Measurements from ENCODE around the gene CIB2. TPM values are rescaled to one million over a fixed set of nuclear protein-coding genes. Genes with fewer than 3 reads are reported as not detected.
A peak's percentile ranks its signal among the peaks of the same experiment; 100 is the strongest.
"Not testable (repeated sequence)": the region's sequence is repeated elsewhere in the genome, so short reads cannot be mapped to it uniquely, and the experiment has no call there.

The CIB2 gene
- total RNA-seq, 1 donor from 2014 or later = 2.2 TPM

DNA sequence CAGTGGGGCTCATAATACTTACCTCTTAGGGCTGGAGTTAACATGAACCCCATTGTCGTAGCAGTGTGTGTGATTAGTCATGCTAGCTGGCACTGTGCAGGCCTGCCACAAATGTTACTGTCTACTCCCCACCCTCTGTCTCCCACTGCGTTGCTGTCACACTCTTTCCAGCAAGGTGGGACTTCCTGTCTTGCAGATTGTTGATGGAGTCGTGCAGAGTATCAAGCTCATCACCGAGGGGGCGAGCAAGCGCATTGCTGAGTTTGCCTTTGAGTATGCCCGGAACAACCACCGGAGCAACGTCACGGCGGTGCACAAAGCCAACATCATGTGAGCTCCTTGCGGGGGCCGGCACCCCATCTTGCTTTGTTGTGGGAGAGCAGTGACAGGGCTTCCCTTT lies 30.8 kb upstream of the CIB2 start:
- DNase-seq (ENCODE audit: low spot score) = no peak
- no peaks in the 10 kb centered on the region for H3K27me3 Mint-ChIP-seq (ENCODE audit: low read depth)
- H3K9me3 Mint-ChIP-seq = no peaks in the 10 kb centered on the region
- intact Hi-C loops (cut with micrococcal nuclease) = no loop called here
- H3K4me3 Mint-ChIP-seq (ENCODE audit: low read depth) = no peak overlapping the region
- peaks cover 75% of the 10 kb centered on the region for H3K36me3 Mint-ChIP-seq (ENCODE audit: low read depth)
- no peak overlapping the region for H3K27ac Mint-ChIP-seq
- H3K4me1 Mint-ChIP-seq (ENCODE audit: low read depth) = peaks cover 8% of the 10 kb centered on the region

DNA sequence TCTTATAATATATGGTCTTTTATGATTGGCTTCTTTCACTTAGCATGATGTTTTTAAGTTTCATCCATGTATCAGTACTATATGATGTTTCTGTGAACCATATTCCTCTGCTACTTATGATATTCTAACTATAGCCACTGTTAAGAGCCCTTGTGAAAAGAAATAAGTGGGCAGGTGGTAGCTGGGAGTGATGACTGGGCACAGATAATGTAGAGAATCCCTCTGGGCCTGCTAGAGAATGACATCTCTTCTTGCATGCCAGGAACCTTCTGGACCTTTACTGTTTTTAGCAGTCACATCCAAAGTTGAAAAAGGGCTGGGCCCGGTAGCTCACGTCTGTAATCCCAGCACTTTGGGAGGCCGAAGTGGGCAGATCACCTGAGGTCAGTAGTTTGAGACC lies 28.1 kb upstream of the CIB2 start:
- H3K9me3 Mint-ChIP-seq = no peaks in the 10 kb centered on the region
- intact Hi-C loops (cut with micrococcal nuclease) = loop anchor here (10.0 kb wide), 1 partner anchor 275 kb away; the partner anchor contains the start of gene IREB2
- peaks cover 64% of the 10 kb centered on the region for H3K36me3 Mint-ChIP-seq (ENCODE audit: low read depth)
- no peak for DNase-seq (ENCODE audit: low spot score)
- no peak overlapping the region for H3K27ac Mint-ChIP-seq
- no peaks in the 10 kb centered on the region for H3K27me3 Mint-ChIP-seq (ENCODE audit: low read depth)
- H3K4me1 Mint-ChIP-seq (ENCODE audit: low read depth) = no peaks in the 10 kb centered on the region
- no peak overlapping the region for H3K4me3 Mint-ChIP-seq (ENCODE audit: low read depth)

DNA sequence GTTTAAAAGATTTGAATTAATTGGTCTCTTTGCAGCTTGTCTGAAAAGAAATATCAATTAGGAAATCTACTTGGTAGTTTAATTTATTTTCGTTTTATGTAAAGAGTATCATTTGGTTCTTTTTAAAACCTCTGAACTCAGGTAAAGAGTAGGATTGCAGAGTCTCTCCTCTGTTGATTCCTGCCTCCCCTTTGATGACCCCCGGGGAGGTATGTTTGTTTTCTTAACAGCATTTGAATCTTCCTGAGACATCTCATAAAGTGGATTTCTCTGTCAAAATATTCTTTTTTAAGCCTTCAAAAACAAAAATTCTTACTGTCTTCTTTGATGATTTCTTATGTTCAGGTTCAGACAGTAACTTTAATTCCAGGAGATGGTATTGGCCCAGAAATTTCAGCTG lies 26.0 kb upstream of the CIB2 start:
- H3K27ac Mint-ChIP-seq = no peak overlapping the region
- DNase-seq (ENCODE audit: low spot score) = no peak
- H3K9me3 Mint-ChIP-seq = no peaks in the 10 kb centered on the region
- H3K4me3 Mint-ChIP-seq (ENCODE audit: low read depth) = no peak overlapping the region
- no peaks in the 10 kb centered on the region for H3K27me3 Mint-ChIP-seq (ENCODE audit: low read depth)
- intact Hi-C loops (cut with micrococcal nuclease) = loop anchor here (10.0 kb wide), 1 partner anchor 278 kb away; the partner anchor contains the start of gene IREB2
- H3K36me3 Mint-ChIP-seq (ENCODE audit: low read depth) = peaks cover 59% of the 10 kb centered on the region
- peaks cover 8% of the 10 kb centered on the region for H3K4me1 Mint-ChIP-seq (ENCODE audit: low read depth)

DNA sequence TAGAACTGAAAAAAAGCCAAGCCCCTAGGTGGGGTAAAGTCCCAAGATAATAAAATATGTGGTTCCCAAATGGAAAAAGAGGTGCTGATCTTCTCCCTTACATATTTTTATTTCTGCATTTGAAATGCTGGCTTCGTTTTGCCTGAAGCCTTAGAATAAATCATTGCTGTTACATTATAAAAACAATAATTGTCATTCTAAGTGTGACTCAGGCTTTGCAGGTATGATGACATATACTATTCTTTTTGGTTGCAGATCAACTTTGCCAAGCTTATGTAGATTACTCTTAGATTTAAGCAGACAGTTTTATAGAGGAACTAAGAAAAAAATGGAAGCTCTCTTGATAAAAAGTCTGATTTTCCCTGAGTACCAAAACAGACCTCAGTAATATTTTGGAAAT lies 25.4 kb upstream of the CIB2 start:
- no peaks in the 10 kb centered on the region for H3K27me3 Mint-ChIP-seq (ENCODE audit: low read depth)
- no peak overlapping the region for H3K27ac Mint-ChIP-seq
- no peaks in the 10 kb centered on the region for H3K9me3 Mint-ChIP-seq
- peaks cover 53% of the 10 kb centered on the region for H3K36me3 Mint-ChIP-seq (ENCODE audit: low read depth)
- intact Hi-C loops (cut with micrococcal nuclease) = loop anchor here (10.0 kb wide), 1 partner anchor 278 kb away; the partner anchor contains the start of gene IREB2
- no peak for DNase-seq (ENCODE audit: low spot score)
- H3K4me1 Mint-ChIP-seq (ENCODE audit: low read depth) = peaks cover 8% of the 10 kb centered on the region
- no peak overlapping the region for H3K4me3 Mint-ChIP-seq (ENCODE audit: low read depth)

DNA sequence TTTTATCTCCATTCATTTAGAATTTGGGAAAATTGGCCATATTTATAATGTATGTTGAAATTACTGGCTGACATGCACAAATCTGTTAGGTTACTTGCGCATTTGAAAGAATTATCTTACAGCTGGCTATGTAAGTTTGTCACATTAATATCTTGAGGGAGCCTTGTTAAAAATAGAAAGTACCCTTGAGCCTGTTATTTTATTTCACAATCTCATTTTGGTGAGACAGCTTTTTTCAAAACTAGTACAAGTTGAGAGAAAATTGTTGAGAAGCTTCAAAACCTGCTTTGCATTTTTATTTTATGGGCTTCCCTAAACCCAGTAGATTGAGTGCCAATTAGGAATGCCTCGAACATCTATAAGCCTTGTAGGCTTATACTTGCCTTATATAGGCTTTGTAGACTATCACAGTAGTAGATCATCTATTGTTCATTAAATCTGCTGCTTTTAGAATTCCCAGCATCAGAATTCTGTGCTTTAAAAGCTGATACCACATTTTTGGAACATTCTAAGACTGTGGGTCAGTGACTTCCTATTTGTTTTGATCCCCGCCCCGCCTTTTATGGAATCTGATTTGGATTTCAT lies 24.2 kb upstream of the CIB2 start:
- H3K27ac Mint-ChIP-seq = no peak overlapping the region
- intact Hi-C loops (cut with micrococcal nuclease) = loop anchor here (10.0 kb wide), 1 partner anchor 279 kb away; the partner anchor contains the start of gene IREB2
- H3K4me1 Mint-ChIP-seq (ENCODE audit: low read depth) = peaks cover 14% of the 10 kb centered on the region
- H3K4me3 Mint-ChIP-seq (ENCODE audit: low read depth) = no peak overlapping the region
- H3K36me3 Mint-ChIP-seq (ENCODE audit: low read depth) = peaks cover 52% of the 10 kb centered on the region
- no peaks in the 10 kb centered on the region for H3K27me3 Mint-ChIP-seq (ENCODE audit: low read depth)
- no peaks in the 10 kb centered on the region for H3K9me3 Mint-ChIP-seq
- no peak for DNase-seq (ENCODE audit: low spot score)

DNA sequence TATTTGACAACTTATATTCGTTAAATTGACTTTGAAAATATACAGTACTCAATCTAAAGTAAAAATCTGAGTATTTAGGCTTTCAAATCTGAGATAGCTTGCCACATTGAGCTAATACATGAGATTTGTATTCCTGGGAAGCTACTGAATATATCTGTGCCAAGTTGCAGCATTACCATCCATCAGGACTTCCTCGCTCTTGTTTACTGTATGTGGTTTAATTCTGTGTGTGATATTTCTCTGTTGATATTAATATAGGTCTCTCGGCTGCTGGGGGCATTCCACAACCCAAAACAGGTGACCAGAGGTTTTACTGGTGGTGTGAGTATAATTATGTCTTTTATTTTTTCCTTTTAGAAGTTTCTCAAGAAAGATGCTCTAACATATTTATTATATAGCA lies 23.7 kb upstream of the CIB2 start:
- Mint-ChIP-seq H3K27ac (no peak overlapping the region), H3K4me3 (ENCODE audit: low read depth) (no peak overlapping the region), H3K36me3 (ENCODE audit: low read depth) (peaks cover 50% of the 10 kb centered on the region), H3K27me3 (ENCODE audit: low read depth) (no peaks in the 10 kb centered on the region), H3K9me3 (no peaks in the 10 kb centered on the region), H3K4me1 (ENCODE audit: low read depth) (peaks cover 19% of the 10 kb centered on the region)
- intact Hi-C loops (cut with micrococcal nuclease) = loop anchor here (10.0 kb wide), 1 partner anchor 280 kb away; the partner anchor contains the start of gene IREB2
- no peak for DNase-seq (ENCODE audit: low spot score)

DNA sequence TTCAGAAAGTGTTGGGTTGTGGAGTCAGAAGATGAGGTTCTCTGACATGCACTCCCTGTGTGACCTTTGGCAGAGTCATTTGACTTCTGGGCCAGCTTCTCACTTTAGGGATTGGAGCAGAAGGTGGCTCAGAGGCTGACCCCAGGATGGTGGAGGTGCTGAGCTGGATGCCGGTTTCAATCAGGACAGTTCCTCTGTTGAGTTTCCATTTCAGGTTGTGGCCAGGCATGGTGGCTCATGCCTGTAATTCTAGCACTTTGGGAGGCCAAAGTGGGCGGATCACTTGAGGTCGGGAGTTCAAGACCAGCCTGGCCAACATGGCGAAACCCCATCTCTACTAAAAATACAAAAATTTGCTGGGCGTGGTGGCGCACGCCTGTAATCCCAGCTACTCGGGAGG lies 19.8 kb upstream of the CIB2 start:
- not testable (repeated sequence) for H3K9me3 Mint-ChIP-seq; DNase-seq (ENCODE audit: low spot score); H3K27me3 Mint-ChIP-seq (ENCODE audit: low read depth)
- Mint-ChIP-seq H3K27ac (peak overlapping the region; percentile 7), H3K36me3 (ENCODE audit: low read depth) (peaks cover 25% of the 10 kb centered on the region), H3K4me1 (ENCODE audit: low read depth) (peaks cover 39% of the 10 kb centered on the region), H3K4me3 (ENCODE audit: low read depth) (peak overlapping the region; percentile 93)
- intact Hi-C loops (cut with micrococcal nuclease) = loop anchor here (10.0 kb wide), 1 partner anchor 284 kb away; the partner anchor contains the start of gene IREB2

DNA sequence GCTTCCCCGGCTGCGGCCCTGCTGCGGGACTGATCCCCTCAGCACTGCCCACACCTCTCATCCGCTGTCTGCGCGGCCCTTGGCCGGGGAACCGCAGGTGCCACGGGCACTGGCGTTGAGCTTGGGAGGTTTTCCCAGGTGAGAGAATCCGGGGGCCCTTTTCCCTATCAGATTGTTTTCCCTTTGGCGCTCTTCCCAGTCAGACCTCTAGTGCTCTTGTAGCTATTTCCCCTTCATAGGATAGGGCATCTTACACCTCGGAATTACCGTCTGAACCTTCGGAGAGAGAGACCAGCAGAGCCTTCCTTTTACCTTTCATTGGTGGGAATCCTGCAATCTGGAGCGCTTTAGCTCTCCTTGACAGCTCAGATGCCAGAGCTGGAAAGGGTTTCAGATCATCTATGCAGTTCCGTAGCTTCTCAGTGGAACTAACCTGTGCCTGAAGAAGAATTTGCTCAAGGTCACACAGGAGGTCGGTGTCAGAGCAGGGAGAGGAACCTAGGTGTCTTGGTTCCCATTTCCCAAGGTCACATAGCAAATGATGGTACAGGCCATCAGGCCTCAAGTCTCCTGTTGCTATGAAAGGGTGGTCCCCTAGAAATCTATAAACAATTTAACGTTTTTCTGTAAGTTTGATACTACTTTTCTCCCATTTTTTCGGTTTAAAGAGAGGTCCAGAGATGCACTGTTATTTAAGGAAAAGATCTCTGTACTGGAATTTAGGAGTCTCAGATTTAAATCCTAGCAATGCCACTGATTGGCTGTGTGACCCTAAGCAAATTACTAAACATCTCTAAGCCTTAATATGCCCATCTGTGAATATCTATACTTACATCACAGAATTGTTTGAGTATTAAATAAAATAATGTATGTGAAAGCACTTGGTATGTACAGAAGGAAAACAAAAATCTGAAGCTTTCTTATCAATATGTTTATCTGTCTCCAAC lies 18.8 kb upstream of the CIB2 start:
- no peak for DNase-seq (ENCODE audit: low spot score)
- Mint-ChIP-seq H3K36me3 (ENCODE audit: low read depth) (peaks cover 20% of the 10 kb centered on the region), H3K27me3 (ENCODE audit: low read depth) (no peaks in the 10 kb centered on the region), H3K9me3 (no peaks in the 10 kb centered on the region), H3K27ac (peak overlapping the region; percentile 81), H3K4me1 (ENCODE audit: low read depth) (peaks cover 39% of the 10 kb centered on the region), H3K4me3 (ENCODE audit: low read depth) (peak overlapping the region; percentile 93)
- intact Hi-C loops (cut with micrococcal nuclease) = loop anchor here (1.0 to 10.0 kb wide), 3 partner anchors 19 to 285 kb away; partner anchors contain the start of genes CIB2 and IREB2

DNA sequence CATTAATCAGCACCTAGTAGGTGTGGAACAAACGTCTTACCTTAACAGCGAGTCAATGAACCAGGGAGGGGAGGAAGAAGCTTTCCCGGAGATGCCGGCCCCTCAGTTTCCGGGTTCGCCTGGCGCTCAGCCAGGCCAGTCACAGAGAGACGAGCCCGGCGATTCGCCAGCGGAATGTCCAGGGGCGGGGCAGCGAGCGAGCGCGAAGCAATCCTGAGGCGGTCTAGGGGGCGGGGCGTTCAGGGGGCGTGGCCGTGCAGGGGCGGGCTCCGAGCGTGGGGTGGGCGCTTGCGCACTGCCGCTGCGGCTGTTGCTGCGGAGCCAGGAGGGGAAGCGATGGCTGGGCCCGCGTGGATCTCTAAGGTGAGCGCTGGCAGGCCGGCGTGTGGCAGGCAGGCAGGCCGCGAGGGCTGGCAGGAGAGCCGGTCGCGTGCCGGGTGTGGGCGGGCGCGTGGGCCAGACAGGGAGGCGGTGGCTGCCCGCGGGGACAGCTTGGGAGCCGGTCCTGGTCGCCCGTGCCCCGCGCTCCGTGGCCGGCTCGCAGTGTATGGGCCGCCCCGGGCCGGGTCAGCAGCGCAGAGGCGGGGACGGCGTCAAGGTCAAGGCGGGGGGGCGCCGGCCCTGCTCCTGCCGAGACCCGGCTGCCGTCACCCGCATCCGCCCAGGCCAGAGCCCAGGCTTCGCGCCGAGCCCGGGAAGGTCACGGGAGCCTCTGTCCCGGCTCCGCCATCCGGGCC lies 18.0 kb upstream of the CIB2 start, which contains the start of gene IDH3A:
Gene IDH3A, plus strand, starts transcription at position 295 of the 737 bp plus-strand sequence. Its CDS starts 42 bp downstream, at position 337.
- H3K4me3 Mint-ChIP-seq (ENCODE audit: low read depth) = peak within 1 kb of the TSS; percentile 93
- peak; percentile 98 for DNase-seq (ENCODE audit: low spot score)
- H3K9me3 Mint-ChIP-seq = no peaks in the 10 kb centered on the region
- peak within 1 kb of the TSS; percentile 84 for H3K27ac Mint-ChIP-seq
- intact Hi-C loops (cut with micrococcal nuclease) = loop anchor here (1.0 to 2.0 kb wide), 2 partner anchors 18 to 36 kb away; partner anchors contain the start of gene CIB2
- H3K4me1 Mint-ChIP-seq (ENCODE audit: low read depth) = peaks cover 39% of the 10 kb centered on the region
- H3K27me3 Mint-ChIP-seq (ENCODE audit: low read depth) = no peaks in the 10 kb centered on the region
- H3K36me3 Mint-ChIP-seq (ENCODE audit: low read depth) = peaks cover 20% of the 10 kb centered on the region

DNA sequence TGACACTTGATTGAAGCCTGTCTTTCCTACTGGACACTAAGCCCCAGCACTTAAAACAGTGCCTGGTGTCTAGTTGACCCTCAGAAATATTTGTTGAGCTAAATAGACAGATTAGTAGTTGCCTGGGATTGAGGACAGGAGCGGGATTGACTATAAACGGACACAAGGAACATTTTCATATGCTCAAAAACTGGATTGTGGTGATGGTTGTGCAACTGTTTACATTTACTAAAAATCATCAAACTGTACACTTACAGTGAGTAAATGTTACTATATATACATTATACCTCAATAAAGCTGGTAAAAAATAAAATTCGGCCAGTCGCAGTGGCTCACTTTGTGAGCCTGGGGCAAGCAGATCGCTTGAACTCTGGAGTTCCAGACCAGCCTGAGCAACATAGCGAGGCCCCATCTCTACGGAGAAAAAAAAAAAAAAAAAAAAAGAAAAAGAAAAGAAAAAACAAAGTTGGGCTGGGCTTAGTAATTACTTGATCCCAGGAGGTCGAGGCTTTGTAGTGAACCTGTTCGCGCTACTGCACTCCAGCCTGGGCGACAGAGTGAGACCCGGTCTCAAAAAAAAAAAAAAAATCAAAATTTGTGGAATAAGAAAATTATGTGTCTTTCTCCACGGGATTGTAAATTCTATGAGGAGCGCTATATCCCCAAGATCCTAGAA lies 17.3 kb upstream of the CIB2 start:
- Mint-ChIP-seq H3K4me1 (ENCODE audit: low read depth) (peaks cover 39% of the 10 kb centered on the region), H3K27me3 (ENCODE audit: low read depth) (no peaks in the 10 kb centered on the region), H3K36me3 (ENCODE audit: low read depth) (peaks cover 20% of the 10 kb centered on the region), H3K4me3 (ENCODE audit: low read depth) (peak overlapping the region; percentile 93), H3K9me3 (no peaks in the 10 kb centered on the region), H3K27ac (peak overlapping the region; percentile 84)
- intact Hi-C loops (cut with micrococcal nuclease) = loop anchor here (1.0 to 2.0 kb wide), 2 partner anchors 17 to 36 kb away; partner anchors contain the start of gene CIB2
- no peak for DNase-seq (ENCODE audit: low spot score)

DNA sequence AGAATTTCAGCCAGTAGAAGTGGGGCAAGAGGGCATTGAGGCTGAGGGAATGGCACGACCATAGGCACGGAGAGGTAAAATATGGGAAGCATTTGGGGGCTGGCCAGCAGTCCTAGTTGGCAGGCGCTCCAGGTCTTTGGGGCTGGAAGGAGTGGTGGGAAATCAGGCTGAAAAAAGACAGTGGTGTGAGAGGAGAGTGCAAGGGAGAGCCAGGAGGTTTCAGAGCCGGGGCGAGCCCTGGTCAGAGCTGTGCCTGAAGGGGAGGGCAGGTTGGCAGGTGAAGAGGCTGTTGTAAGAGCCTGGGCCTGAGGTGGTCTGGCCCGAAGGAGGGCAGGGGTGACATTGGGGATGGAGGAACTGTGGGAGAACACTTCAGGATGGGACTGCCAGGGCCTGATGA lies 16.3 kb upstream of the CIB2 start:
- intact Hi-C loops (cut with micrococcal nuclease) = no loop called here
- no peak overlapping the region for H3K27ac Mint-ChIP-seq
- no peaks in the 10 kb centered on the region for H3K9me3 Mint-ChIP-seq
- H3K36me3 Mint-ChIP-seq (ENCODE audit: low read depth) = peaks cover 11% of the 10 kb centered on the region
- H3K4me1 Mint-ChIP-seq (ENCODE audit: low read depth) = peaks cover 31% of the 10 kb centered on the region
- H3K4me3 Mint-ChIP-seq (ENCODE audit: low read depth) = peak overlapping the region; percentile 61
- no peaks in the 10 kb centered on the region for H3K27me3 Mint-ChIP-seq (ENCODE audit: low read depth)
- DNase-seq (ENCODE audit: low spot score) = no peak

All from activated T-helper 2 cell treated with anti-CD3 and anti-CD28 coated beads, Interferon-gamma antibody, Interleukin-2, Interleukin-4, amounts not matched to agents 10 μg/mL and 5 μg/mL and 100 μg/mL, durations not matched to agents 14 hours and 24 hours and 36 hours (primary cell).